ENCODE results near the gene PLXNC1.

DNA sequence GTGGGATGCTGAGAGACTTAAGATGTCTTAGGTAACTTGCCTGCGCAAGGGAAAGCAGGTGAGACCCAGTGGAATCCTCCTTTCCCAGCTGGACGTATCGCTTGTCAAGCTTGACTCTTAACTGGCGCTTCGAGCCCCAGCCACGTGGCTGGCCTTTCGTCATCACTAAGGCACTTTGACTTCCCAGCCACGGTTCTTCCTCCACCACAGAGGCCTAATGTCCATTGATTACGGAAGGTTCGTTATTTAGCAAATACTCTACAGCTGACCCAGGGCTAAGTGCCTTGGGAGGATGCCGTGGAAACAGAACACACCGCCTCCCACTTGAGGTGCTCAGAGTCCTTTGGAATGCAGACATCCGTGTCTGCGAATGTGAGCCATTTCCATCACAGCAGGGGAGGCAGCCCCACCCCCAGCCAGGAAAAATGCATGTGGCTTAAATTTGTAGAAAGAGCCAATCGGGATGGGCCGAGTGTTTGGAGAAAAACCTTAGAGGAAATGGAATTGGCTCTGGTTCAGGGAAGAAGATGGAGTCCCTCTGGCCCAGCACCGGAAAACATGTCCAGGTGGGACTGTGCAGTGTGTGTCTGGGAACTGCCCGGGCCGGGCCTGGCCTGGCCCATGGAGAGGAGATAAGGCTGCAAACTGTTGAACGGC, 115.7 kb downstream of the PLXNC1 start:
- no peak for TF ChIP-seq CTCF (IDR thresholded peaks at IDR 0.05)
- no peak for TF ChIP-seq POLR2A (IDR thresholded peaks at IDR 0.05)
- TF ChIP-seq EP300 (IDR thresholded peaks at IDR 0.05): peak in 1 of 4 donors; percentile 38
- TF ChIP-seq POLR2AphosphoS5 (IDR thresholded peaks at IDR 0.05): peak; percentile 30 to 48

All from upper lobe of left lung (tissue), 4 donors.